Panc1 (cell line): ENCODE measurements around the gene CHAC2. TPM values are rescaled to one million over a fixed set of nuclear protein-coding genes. Genes with fewer than 3 reads are reported as not detected.

ENCODE experiments used
- ATAC-seq: fragments of 200-7000 bp; cut with Tn5 transposase; 2 replicates; pipeline ENCODE4 v1.9.1; 2020; ENCODE audit warnings: mild to moderate bottlenecking, moderate library complexity
- BruUV-seq: library from RNA; stranded (reverse); fragments of 400-500 nt; replicated peaks from 2 replicates; lab custom pipeline; 2021; lab: Mats Ljungman, UMichigan
- CTCF ChIA-PET: fragments of 300-600 bp; sonication (Branson Sonifier 250); formaldehyde crosslinking; loops from one replicate; lab custom pipeline; 2022; ENCODE audit warnings: antibody characterized with exemption; lab: Charles Lee
- POLR2A ChIA-PET: fragments of 300-600 bp; sonication (Branson Sonifier 250); formaldehyde crosslinking; loops from one replicate; lab custom pipeline; 2022; ENCODE audit warnings: antibody characterized with exemption; lab: Charles Lee
- DNase-seq: peaks from one replicate; pipeline ENCODE4 v3.0.0-alpha.2; 2010; ENCODE audit warnings: low read depth, low spot score
- H3K27ac ChIP-seq: 2 replicates; pipeline ENCODE4 v1.5.1; 2011; ENCODE audit warnings: mild to moderate bottlenecking, low read length, inconsistent platforms
- H3K27me3 ChIP-seq: fragments of 200-500 bp; sonication (Bioruptor generic); 2 replicates; pipeline ENCODE4 v1.6.0; 2014; ENCODE audit warnings: low read length, inconsistent platforms; ENCODE audit not compliant: control insufficient read depth, insufficient read depth
- H3K36me3 ChIP-seq: fragments of 200-500 bp; sonication (Bioruptor generic); 2 replicates; pipeline ENCODE4 v1.5.1; 2014; ENCODE audit warnings: inconsistent platforms, mild to moderate bottlenecking, low read length, moderate library complexity; ENCODE audit not compliant: control insufficient read depth, insufficient read depth
- H3K4me1 ChIP-seq: 2 replicates; pipeline ENCODE4 v1.5.1; 2011; ENCODE audit warnings: inconsistent platforms, mild to moderate bottlenecking, low read length, moderate library complexity; ENCODE audit not compliant: control insufficient read depth, insufficient read depth
- H3K4me3 ChIP-seq, 2 experiments: 2 replicates each; pipeline ENCODE4 v1.5.1; 2011 to 2012; ENCODE audit warnings: low read depth in 2 of 2, low read length in 2 of 2, mild to moderate bottlenecking in 2 of 2, inconsistent platforms in 1 of 2, moderate library complexity in 1 of 2
- H3K9me3 ChIP-seq: fragments of 200-500 bp; sonication (Bioruptor generic); 2 replicates; pipeline ENCODE4 v1.5.1; 2014; ENCODE audit warnings: low read depth, mild to moderate bottlenecking, inconsistent platforms, low read length, moderate library complexity; ENCODE audit not compliant: control insufficient read depth, insufficient read depth
- POLR2AphosphoS5 ChIP-seq: IDR thresholded peaks from 2 replicates; pipeline ENCODE4 v1.6.1; 2012; ENCODE audit warnings: mild to moderate bottlenecking, low read depth, low read length, moderate library complexity
- REST ChIP-seq, 2 experiments: IDR thresholded peaks; 2 replicates each; pipeline ENCODE4 v1.6.1; 2011 to 2012; ENCODE audit warnings: low read depth in 2 of 2, control low read depth in 1 of 2, low read length in 1 of 2, mild to moderate bottlenecking in 1 of 2, moderate library complexity in 1 of 2; ENCODE audit not compliant: insufficient read depth in 1 of 2
- SIN3A ChIP-seq: IDR thresholded peaks from 2 replicates; pipeline ENCODE4 v1.6.1; 2012; ENCODE audit warnings: low read depth, mild to moderate bottlenecking, low read length, moderate library complexity, borderline replicate concordance; ENCODE audit not compliant: insufficient read depth
- TCF7L2 ChIP-seq: IDR thresholded peaks from 2 replicates; pipeline ENCODE4 v1.6.1; 2011; ENCODE audit warnings: mild to moderate bottlenecking, low read depth, low read length, inconsistent platforms
- in situ Hi-C: cut with HindIII; loops from 2 replicates; pipeline ENCODE4 v1.10.0; 2016; ENCODE audit warnings: low sequenced_read_pairs, low pct_unique_long_range_greater_than_20kb
- intact Hi-C: fragments of 100-400 bp; cut with micrococcal nuclease; formaldehyde crosslinking; loops from one replicate; pipeline ENCODE4 v1.10.0; 2022; ENCODE audit not compliant: unreplicated experiment
- total RNA-seq: library from RNA; stranded (reverse); gene quantifications from one replicate; pipeline ENCODE4 v1.2.1, GENCODE V29; 2021; ENCODE audit not compliant: unreplicated experiment
- TF ChIP-seq, protein P1 (sequence below): fragments of 450-650 bp; IDR thresholded peaks from 2 replicates; pipeline ENCODE4 v1.5.1; 2017; ENCODE audit warnings: mild to moderate bottlenecking

CHAC2 gene
- total RNA-seq, 1 experiment from 2014 or later: 7.6 TPM

GRCh38 chr2:53729143-53729762 is 38.4 kb upstream of the CHAC2 start:
- TF ChIP-seq REST (IDR thresholded peaks at IDR 0.05; ENCODE audit: insufficient read depth in 1 of 2, low read depth in 2 of 2, low read length in 1 of 2) (no peak), TCF7L2 (no peak), SIN3A (no peak), POLR2AphosphoS5 (no peak)
- TF ChIP-seq, protein P1, sequence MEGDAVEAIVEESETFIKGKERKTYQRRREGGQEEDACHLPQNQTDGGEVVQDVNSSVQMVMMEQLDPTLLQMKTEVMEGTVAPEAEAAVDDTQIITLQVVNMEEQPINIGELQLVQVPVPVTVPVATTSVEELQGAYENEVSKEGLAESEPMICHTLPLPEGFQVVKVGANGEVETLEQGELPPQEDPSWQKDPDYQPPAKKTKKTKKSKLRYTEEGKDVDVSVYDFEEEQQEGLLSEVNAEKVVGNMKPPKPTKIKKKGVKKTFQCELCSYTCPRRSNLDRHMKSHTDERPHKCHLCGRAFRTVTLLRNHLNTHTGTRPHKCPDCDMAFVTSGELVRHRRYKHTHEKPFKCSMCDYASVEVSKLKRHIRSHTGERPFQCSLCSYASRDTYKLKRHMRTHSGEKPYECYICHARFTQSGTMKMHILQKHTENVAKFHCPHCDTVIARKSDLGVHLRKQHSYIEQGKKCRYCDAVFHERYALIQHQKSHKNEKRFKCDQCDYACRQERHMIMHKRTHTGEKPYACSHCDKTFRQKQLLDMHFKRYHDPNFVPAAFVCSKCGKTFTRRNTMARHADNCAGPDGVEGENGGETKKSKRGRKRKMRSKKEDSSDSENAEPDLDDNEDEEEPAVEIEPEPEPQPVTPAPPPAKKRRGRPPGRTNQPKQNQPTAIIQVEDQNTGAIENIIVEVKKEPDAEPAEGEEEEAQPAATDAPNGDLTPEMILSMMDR: no peak
- H3K4me3 ChIP-seq: no peak overlapping the region
- CTCF ChIA-PET: no interaction called here
- H3K9me3 ChIP-seq: no peaks in the 10 kb centered on the region; the same call in 1 of the 2 replicates
- ATAC-seq (no peak), DNase-seq (no peak)
- BruUV-seq: no TSS peak
- H3K27ac ChIP-seq: no peak overlapping the region
- H3K36me3 ChIP-seq: no peaks in the 10 kb centered on the region
- no peaks in the 10 kb centered on the region for H3K27me3 ChIP-seq
- no peaks in the 10 kb centered on the region for H3K4me1 ChIP-seq
- POLR2A ChIA-PET: interaction anchor here (0.6 kb wide), 1 partner anchor 138 kb away, joined by 4 read pairs; no protein-coding TSS in a partner anchor
- intact Hi-C loops (no loop called here), in situ Hi-C loops (no loop called here)

DNA sequence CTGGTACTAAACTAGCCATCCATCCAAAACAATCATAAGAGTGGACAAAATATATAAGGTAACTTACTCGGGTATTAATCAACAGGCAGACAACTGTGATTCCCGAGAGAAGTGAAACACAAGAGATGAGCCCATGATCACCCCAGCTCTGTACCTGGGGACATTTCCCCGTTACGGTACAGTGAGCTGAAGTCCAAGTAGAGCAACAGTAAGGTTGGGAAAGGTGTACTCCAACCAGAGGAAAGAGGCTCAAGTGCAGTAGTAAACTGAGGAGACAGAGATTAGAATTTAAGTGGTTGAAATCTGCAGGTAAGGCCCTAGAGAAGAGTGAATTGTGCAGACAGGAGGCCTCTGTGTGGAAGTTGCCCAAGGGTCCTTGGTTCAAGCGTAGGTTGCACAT is 30.5 kb upstream of the CHAC2 start:
- H3K4me3 ChIP-seq: no peak overlapping the region
- no peak for ATAC-seq
- no TSS peak for BruUV-seq
- H3K27ac ChIP-seq: no peak overlapping the region
- in situ Hi-C loops: no loop called here
- TF ChIP-seq POLR2AphosphoS5 (no peak), TCF7L2 (no peak), SIN3A (no peak)
- TF ChIP-seq, protein P1: no peak
- H3K27me3 ChIP-seq: no peaks in the 10 kb centered on the region
- H3K36me3 ChIP-seq: no peaks in the 10 kb centered on the region
- no peaks in the 10 kb centered on the region for H3K9me3 ChIP-seq
- ChIA-PET CTCF (no interaction called here), POLR2A (no interaction called here)
- H3K4me1 ChIP-seq: no peaks in the 10 kb centered on the region
- intact Hi-C loops: no loop called here
- no peak for DNase-seq
